NCI-H510A (cell line): ENCODE measurements around the gene ZNF212.

Experiments used
- DNase-seq: peaks from one replicate; lab custom pipeline; 2025; lab: John Stamatoyannopoulos, UW

The ZNF212 gene

DNA sequence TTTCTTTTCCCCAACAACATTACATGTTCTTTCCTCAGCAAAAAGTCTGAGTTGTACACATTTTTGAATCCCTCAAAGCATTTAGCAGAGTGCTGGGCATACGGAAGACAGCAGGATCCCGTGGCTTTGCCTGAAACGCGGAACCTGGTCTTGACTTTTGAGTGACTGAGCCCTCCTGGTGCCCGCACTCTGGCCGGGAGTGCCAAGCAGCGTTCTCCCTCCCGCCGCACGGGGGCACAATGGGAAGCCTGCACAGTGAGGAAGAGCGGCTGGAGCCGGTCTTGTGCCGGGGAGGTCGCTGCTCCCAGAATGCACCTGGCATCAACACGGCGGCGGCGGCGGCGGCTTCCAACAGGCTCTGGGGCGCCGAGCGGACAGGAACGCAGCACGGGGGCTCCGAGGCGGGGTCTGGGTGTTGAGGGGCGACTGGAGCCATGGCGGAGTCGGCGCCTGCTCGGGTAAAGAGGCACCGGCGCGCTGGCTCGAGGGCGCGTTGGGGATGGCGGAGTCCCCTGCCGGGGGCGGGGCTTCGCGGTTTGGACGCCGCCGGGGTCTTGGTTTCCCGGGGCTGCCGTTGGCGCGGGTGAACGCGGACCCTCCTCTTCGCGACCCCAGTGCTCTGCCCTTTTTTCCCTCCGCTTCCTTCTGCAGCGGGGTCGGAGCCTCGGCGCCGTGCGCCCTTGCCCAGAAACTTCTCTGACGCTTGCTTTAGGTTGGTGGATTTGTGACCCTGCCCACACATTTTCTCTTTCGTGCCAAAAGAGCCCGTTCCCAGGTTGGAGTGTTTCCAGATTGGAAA, at the start of gene ZNF212:
TSS of gene ZNF212 (plus strand) at position 307 of the 799 bp plus-strand sequence. CDS start at position 435, 128 bp downstream.
- peak; percentile 56 for DNase-seq

GRCh38 chr7:149191851-149192250, 47.6 kb upstream of the ZNF212 start:
- DNase-seq, result no peak

DNA sequence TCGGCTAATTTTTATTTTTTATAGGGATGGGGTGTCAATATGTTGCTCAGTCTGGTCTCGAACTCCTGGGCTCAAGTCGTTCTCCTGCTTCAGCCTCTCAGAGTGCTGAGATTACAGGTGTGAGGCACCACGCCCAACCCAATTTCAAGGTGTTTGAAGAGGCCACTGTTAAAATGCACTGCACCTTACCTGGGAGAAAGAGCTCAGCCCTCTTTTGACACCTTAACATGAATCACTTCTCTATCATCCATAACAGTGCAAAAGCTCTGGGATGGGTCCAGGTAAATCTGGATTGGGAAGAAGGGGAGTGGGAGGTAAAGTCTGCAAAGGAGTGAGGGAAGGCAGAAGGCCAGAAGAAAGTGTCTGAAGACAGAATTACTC, 44.7 kb upstream of the ZNF212 start:
- DNase-seq, result no peak

DNA sequence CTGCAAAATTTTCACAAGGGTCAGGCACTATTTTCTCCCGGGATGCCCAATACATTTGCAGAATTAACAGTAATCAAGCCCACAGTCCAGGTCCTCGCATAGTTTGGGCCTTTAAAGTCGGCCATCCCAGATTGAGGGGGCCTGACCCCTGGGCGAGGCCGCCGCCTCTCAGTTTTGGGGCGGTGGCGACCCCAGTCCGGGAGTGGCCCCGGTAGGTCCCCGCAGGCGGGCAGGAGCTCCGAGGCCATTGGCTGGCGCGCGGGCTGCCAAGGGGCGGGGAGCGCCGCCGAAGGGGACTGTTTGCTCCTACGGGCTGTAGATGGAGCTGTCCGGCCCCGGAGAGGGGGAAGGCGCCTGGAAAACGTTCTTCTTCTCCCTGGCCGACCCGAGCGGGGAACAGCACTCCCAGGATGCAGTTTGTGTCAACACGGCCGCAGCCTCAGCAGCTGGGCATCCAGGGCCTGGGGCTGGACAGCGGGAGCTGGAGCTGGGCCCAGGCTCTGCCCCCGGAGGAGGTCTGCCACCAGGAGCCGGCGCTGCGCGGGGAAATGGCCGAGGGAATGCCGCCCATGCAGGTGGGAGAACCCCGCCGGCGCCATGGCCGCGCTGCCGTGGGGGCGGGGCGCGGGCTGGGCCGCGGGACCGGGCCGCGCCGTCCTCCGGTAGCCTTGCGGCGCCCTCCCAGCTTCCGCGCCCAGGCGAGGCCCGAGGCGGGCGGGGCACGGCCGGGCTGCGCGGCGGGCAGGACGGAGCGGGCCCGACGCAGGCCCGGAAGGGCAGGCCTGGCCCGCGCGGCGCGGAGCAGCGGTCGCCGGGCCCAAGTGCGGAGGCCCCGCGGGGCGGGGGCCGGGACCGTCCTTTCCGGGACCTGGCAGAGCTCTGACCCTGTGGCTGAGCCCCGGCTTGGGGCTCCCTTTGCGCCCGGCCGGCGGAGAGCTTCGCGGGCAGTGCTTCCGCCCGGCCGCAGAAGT, 44.0 kb upstream of the ZNF212 start, which contains the start of gene ZNF282:
TSS of gene ZNF282 (plus strand) at position 367 of the 971 bp plus-strand sequence. CDS start at position 411, 44 bp downstream.
- DNase-seq, result peak; percentile 55

DNA sequence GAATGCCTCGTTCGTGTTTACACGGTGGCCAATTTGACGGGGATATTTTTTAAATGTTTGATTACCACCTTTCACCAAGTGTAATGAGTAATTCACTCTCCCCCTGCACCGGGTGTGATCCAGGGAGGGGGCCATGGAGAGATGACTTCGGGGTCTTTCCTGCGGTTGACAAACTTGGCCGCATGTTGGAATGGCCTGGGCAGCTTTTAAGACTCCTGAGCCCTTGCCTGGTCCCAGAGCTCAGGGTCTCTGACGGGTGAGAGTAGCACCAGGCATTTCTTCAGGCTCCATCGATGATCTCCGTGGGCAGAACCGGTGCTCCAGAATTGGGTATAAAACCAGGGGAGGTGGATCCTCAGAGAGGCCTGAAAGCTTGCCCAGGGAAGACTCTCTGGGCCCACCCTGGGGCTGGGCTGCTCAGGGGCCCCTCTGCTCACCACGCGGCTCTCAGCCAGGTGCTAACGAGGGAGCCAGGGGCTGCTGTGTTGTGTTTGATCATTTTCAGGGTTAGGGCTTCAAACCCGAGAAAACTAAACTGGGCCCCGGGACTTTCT, 43.2 kb upstream of the ZNF212 start:
- DNase-seq, result no peak

- DNase-seq, result no peak
Measured at GRCh38 chr7:149196705-149197171, 42.7 kb upstream of the ZNF212 start.

GRCh38 chr7:149197675-149198074, 41.8 kb upstream of the ZNF212 start:
- DNase-seq, result no peak

DNA sequence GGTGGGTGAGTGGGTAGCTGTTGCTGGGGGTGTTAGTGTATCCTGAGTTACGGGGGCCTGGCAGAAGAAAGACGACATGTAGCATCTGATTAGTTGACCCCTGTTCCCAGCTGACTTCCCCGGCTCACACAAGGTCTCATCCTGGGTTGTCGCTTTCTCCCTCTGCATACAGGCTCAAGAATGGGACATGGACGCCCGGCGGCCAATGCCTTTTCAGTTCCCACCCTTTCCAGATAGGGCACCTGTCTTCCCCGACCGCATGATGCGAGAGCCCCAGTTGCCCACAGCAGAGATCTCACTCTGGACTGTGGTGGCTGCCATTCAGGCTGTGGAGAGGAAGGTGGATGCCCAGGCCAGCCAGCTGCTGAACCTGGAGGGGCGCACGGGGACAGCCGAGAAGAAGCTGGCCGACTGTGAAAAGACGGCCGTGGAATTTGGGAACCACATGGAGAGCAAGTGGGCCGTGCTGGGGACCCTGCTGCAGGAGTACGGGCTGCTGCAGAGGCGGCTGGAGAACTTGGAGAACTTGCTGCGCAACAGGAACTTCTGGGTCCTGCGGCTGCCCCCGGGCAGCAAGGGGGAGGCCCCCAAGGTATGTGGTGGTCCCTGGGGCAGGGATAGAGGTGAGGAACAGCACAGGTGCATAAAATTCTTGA, 41.2 kb upstream of the ZNF212 start:
- DNase-seq, result no peak

DNA sequence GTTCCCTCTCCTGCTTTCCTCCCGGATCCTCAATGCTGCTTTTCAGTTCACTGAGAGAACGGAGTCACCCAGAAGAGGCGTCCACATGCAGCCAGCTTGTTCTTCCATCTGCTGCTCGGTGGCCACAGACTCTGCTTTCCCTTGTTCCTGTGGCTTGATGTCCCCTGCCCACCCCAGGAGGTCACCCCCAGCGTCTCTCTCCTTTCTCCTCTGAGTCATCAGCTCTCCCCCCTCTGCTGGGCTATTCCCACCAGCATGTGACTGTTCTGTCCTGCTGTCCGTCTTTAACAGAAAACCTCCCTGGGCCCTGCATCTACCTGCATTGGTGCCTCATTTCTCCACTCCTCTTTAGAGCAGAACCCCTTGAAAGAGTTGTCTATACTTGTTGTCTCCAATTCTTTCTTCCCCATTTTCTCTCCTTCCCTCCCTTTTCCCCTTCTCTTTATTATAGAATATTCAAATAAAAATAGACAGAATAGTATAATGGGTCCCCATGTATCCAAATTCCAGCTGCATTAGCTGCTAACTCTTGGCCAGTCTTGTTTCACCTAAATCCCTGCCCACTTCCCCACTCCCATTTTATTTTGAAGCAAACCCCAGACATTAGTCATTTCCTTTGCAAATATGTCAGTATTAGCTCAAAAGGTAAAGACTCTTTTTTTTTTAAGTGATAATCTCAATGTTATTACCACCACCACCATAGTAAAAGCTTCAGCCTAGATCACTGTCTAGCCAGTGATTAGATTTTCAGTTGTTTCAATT, 40.0 kb upstream of the ZNF212 start:
- DNase-seq, result no peak

- DNase-seq, result no peak
Measured at GRCh38 chr7:149202831-149203231, 36.6 kb upstream of the ZNF212 start.

GRCh38 chr7:149205690-149206381, 33.6 kb upstream of the ZNF212 start:
- DNase-seq, result no peak

DNA sequence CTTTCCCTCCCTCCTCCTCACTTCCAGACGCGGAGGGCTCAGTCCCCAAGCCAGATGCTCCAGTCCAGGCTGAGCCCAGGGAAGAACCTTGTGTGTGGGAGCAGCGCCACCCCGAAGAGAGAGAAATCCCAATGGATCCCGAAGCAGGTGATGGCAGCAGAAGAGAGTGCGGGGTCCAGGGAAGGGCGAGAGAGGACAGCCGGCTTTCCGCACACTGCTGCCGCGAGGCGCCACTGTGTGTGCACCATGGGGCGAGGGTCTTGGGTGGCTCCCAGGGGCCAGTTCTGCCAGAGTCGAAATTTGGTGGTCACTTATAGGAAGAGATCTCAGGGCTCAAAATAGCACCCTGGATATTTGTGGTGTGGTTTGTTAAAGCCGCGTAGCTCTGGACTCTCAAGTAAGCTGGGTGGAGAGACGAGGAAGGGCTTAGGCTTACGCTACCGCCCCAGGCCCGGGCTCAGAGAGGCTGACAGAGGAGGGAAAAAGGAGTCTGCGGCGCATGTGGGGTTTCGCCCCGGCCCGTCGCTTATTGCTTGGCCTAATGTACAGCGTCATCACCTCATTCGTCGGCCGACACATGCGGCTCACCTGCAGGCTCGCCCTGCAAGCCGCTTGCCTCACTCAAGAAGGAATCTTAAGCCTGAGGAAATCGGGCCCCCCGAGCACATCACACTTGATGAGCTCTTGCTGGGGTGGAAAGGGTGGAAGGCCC, 32.0 kb upstream of the ZNF212 start:
- no peak for DNase-seq

GRCh38 chr7:149209518-149210269, 29.8 kb upstream of the ZNF212 start:
- no peak for DNase-seq

DNA sequence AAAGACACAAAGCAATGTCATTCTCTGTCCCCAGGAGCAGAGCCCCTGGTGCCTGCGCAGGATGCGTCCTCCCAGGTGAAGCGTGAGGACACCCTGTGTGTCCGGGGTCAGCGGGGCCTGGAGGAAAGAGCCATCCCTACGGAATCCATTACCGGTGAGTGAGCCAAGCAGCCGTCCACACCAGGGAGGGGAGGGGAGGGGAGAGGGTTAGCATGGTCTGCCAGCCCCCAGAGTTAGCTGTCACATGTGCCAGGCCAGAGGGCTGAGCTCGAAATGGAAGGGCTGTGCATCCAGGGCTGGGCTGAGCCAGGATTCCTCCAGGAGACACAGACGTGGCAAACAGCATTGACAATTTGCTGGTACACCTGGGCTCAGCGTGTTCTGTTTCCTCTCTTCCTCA, 28.9 kb upstream of the ZNF212 start:
- DNase-seq, result no peak

DNA sequence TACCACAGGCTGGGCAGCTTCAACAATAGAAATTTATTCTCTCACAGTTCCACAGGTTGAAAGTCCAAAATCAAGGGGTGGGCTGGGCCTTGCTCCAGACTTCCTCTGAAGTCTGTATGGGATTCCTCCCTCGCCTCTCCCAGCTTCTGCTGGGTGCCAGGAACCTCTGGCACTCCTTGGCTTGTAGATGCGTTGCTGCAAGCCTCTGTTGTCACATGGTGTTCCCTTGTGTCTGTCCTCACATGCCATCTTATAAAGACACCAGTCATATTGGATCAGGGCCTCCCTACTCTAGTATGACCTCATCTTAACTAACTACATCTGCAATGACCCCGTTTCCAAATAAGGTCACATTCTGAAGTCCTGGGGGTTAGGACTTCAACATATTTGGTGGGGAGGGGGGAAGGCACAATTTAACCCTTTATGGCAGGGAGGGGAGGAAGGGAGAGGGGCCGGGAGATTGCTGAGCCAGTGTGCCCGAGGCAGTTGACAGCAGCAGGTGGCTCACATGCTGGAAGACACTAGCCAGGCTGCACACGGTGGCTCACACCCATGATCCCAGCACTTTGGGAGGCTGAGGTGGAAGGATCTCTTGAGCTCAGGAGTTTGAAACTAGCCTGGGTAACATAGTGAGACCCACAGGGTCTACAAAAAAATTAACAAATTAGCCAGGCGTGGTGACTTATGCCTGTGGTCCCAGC, 25.3 kb upstream of the ZNF212 start:
- DNase-seq, result no peak

DNA sequence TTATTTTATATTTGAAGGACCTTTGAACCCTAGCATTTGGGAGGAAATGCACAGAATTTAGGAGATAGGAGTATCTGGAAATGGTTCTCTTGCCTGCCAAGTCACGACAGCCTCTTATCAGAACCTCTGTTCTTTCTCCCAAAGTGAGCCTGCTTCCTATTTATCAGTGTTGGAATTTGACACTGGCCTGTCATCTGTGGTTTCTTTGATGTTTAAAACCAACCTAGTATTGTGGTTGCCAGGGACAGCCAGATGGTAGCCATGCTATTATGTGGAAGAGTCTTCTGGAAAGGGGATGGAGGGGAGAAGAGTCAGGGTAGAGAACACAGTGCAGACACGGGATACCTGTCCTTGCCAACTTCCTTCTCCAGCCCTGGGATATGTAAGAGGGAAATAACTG, 23.0 kb upstream of the ZNF212 start:
- DNase-seq, result no peak

DNA sequence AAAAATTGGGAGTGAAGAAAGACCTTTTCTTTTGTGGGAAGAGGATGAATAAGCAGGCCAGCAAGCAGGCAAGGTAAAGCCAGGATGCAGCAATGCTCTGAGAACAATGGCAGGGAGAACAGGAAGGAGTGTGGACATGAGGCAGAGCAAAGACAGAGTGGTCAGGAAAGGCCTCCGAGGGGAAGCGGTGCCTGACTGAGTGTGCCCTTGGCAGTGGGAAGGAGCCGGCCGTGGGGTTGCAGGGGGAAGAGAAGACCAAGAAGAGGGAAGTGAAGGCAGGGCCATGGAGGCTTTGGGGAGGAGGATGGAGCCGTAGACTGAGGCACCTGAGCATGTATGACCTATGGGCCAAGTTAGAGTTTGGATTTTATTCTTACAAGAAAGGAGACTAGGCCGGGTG, 21.9 kb upstream of the ZNF212 start:
- DNase-seq, result no peak
